SKM-1 treated with dmso at 0.1 percent for 144 hours (cell line): Measurements from ENCODE around the gene TMEM31.

Experiments
- DNase-seq: peaks from one replicate; lab custom pipeline; 2025; ENCODE audit not compliant: unreplicated experiment; lab: John Stamatoyannopoulos, UW

The TMEM31 gene

GRCh38 chrX:103710609-103711008 is at the start of gene TMEM31:
Gene TMEM31, plus strand, starts transcription at chrX:103710909. Its CDS starts 1,350 bp downstream, at chrX:103712259.
- no peak for DNase-seq

GRCh38 chrX:103663981-103664762 is 46.5 kb upstream of the TMEM31 start:
- DNase-seq, result no peak

- no peak for DNase-seq
Observed at GRCh38 chrX:103666202-103667107, 44.3 kb upstream of the TMEM31 start.

GRCh38 chrX:103669745-103670144 is 41.0 kb upstream of the TMEM31 start:
- no peak for DNase-seq

- DNase-seq, result no peak
Observed at GRCh38 chrX:103674531-103675454, 35.9 kb upstream of the TMEM31 start.

GRCh38 chrX:103678199-103678993 is 32.3 kb upstream of the TMEM31 start:
- no peak for DNase-seq

- DNase-seq, result no peak
Observed at GRCh38 chrX:103681443-103681842, 29.3 kb upstream of the TMEM31 start.

GRCh38 chrX:103685396-103685795 is 25.3 kb upstream of the TMEM31 start:
- no peak for DNase-seq

- DNase-seq, result peak; percentile 90
Observed at GRCh38 chrX:103686199-103687072, 24.3 kb upstream of the TMEM31 start, which contains the start of gene MORF4L2. Gene MORF4L2, minus strand, starts transcription at chrX:103686699. Its CDS starts 9,672 bp downstream, at chrX:103677027.

- DNase-seq, result peak; percentile 57
Observed at GRCh38 chrX:103687073-103687695, 23.5 kb upstream of the TMEM31 start.

GRCh38 chrX:103687696-103688201 is 23.0 kb upstream of the TMEM31 start:
- DNase-seq, result peak; percentile 38

- DNase-seq, result peak; percentile 16
Observed at GRCh38 chrX:103688946-103689345, 21.8 kb upstream of the TMEM31 start.

GRCh38 chrX:103691059-103691458 is 19.6 kb upstream of the TMEM31 start:
- no peak for DNase-seq

- no peak for DNase-seq
Observed at GRCh38 chrX:103697687-103698086, 13.0 kb upstream of the TMEM31 start.

GRCh38 chrX:103699243-103699642 is 11.5 kb upstream of the TMEM31 start:
- DNase-seq, result no peak

GRCh38 chrX:103704863-103705262 is 5.8 kb upstream of the TMEM31 start:
- DNase-seq, result no peak

GRCh38 chrX:103716962-103717361 is 6.3 kb downstream of the TMEM31 start:
- DNase-seq, result no peak

- no peak for DNase-seq
Observed at GRCh38 chrX:103718120-103718519, 7.4 kb downstream of the TMEM31 start.
